ENCODE data around the gene LHPP.
"Not testable (repeated sequence)": the region's sequence is repeated elsewhere in the genome, so short reads cannot be mapped to it uniquely, and the experiment has no call there.

The LHPP gene

GRCh38 chr10:124609698-124610097 lies 148.1 kb downstream of the LHPP start:
- Histone ChIP-seq H3K4me3 (ENCODE audit: low read depth, low read length) (no peak overlapping the region), H3K27me3 (replicated peaks) (no peaks in the 10 kb centered on the region), H3K36me3 (replicated peaks) (no peaks in the 10 kb centered on the region), H3K27ac (no peak overlapping the region)
- TF ChIP-seq CTCF (IDR thresholded peaks at IDR 0.05; ENCODE audit: low read depth, low read length, missing control alignments) = no peak
- in situ Hi-C loops (cut with HindIII; ENCODE audit: low pct_ligation_motif_present, low sequenced_read_pairs) = no loop called here
- no peak for DNase-seq

- H3K36me3 ChIP-seq (replicated peaks); in situ Hi-C loops (cut with HindIII; ENCODE audit: low pct_ligation_motif_present, low sequenced_read_pairs); H3K4me3 ChIP-seq (ENCODE audit: low read depth, low read length); DNase-seq; H3K27me3 ChIP-seq (replicated peaks); H3K27ac ChIP-seq: not testable (repeated sequence)
These were observed 148.6 kb downstream of the LHPP start for GRCh38 chr10:124610186-124610585.

- H3K27ac ChIP-seq, DNase-seq: not testable (repeated sequence)
These were observed 149.2 kb downstream of the LHPP start for GRCh38 chr10:124610851-124611250.

GRCh38 chr10:124611738-124612137 lies 150.1 kb downstream of the LHPP start:
- in situ Hi-C loops (cut with HindIII; ENCODE audit: low pct_ligation_motif_present, low sequenced_read_pairs) = no loop called here
- Histone ChIP-seq H3K27ac (no peak overlapping the region), H3K27me3 (replicated peaks) (no peaks in the 10 kb centered on the region), H3K4me3 (ENCODE audit: low read depth, low read length) (no peak overlapping the region), H3K36me3 (replicated peaks) (no peaks in the 10 kb centered on the region)
- no peak for TF ChIP-seq CTCF (IDR thresholded peaks at IDR 0.05; ENCODE audit: low read depth, low read length, missing control alignments)
- no peak for DNase-seq

More at GRCh38 chr10:124610851-124611250, 149.2 kb downstream of the LHPP start:
- H3K4me3 ChIP-seq (ENCODE audit: low read depth, low read length); H3K36me3 ChIP-seq (replicated peaks); H3K27me3 ChIP-seq (replicated peaks); in situ Hi-C loops (cut with HindIII; ENCODE audit: low pct_ligation_motif_present, low sequenced_read_pairs): not testable (repeated sequence)

GRCh38 chr10:124612611-124613498 lies 151.2 kb downstream of the LHPP start:
- Histone ChIP-seq H3K4me3 (ENCODE audit: low read depth, low read length) (no peak overlapping the region), H3K36me3 (replicated peaks) (no peaks in the 10 kb centered on the region), H3K27me3 (replicated peaks) (no peaks in the 10 kb centered on the region), H3K27ac (no peak overlapping the region)
- TF ChIP-seq CTCF (IDR thresholded peaks at IDR 0.05; ENCODE audit: low read depth, low read length, missing control alignments) = no peak
- in situ Hi-C loops (cut with HindIII; ENCODE audit: low pct_ligation_motif_present, low sequenced_read_pairs) = no loop called here
- peak; percentile 18 for DNase-seq

GRCh38 chr10:124614003-124614659 lies 152.5 kb downstream of the LHPP start:
- Histone ChIP-seq H3K36me3 (replicated peaks) (no peaks in the 10 kb centered on the region), H3K27me3 (replicated peaks) (no peaks in the 10 kb centered on the region), H3K4me3 (ENCODE audit: low read depth, low read length) (no peak overlapping the region), H3K27ac (no peak overlapping the region)
- no peak for TF ChIP-seq CTCF (IDR thresholded peaks at IDR 0.05; ENCODE audit: low read depth, low read length, missing control alignments)
- no peak for DNase-seq
- in situ Hi-C loops (cut with HindIII; ENCODE audit: low pct_ligation_motif_present, low sequenced_read_pairs) = no loop called here
